HG02884 (cell line): ENCODE results near the gene BEAN1.
"Not testable (repeated sequence)": the region's sequence is repeated elsewhere in the genome, so short reads cannot be mapped to it uniquely, and the experiment has no call there.

Experiments
- ATAC-seq: cut with Tn5 transposase; IDR thresholded peaks from one replicate; pipeline ENCODE4 v1.9.1; 2021; ENCODE audit warnings: mild to moderate bottlenecking, moderate library complexity; ENCODE audit not compliant: unreplicated experiment

BEAN1 gene

DNA sequence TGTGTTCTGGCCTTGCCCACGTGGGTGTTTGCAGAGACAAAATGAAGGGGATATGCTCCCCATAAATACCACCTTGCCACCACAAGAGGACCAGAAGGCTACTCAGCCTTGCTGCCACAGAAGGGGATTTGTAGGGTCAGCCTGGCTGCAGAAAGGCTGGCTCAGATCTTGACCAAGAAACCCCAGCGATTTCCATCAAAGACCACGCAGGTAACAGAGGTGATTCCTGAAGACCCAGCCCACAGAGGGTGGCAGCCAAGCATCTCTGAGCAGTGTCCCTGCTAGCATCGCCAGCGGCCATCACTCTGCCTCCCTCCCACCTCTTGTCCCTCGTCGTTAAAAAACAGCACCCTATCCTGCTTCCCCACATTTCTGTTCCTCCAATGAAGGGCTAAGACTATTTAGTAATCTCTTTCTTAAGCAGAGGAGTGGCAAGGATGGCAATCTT, 54.9 kb downstream of the BEAN1 start:
- no peak for ATAC-seq

DNA sequence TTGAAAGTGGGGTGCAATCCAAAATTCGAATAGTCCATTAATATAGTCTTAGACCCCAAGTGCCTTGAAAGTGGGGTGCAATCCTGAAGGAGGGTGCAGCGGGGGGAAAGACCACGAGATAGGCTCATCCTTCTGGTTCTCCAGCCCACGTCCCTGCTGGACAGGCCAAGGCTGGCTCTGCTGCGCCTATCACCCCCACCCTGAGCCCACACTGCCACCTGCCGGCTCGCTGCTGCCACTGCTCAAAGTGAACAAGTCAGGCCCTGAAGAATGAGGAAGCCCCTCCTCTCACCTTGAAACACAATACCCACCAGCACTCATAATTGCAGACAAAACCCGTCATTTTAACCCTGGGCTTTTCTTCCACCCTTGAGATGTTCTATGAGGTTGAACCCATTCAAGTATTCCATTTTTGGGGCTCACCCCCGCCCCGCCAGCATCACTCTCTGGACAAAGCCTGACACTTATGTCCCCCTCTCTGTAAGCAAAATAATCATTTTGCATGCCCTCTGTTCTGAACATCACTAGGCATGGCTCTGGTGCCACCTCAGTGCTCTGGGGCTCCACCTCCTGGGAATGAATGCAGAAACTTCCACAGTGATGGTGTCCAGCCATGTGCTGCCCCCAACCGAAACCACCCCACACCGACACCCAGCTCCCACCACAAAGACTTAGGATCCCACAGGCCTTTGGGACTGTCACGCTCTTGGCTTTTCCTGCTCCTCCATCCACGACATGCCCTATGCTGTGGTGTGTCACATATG, 56.8 kb downstream of the BEAN1 start:
- ATAC-seq = peak; percentile 71

DNA sequence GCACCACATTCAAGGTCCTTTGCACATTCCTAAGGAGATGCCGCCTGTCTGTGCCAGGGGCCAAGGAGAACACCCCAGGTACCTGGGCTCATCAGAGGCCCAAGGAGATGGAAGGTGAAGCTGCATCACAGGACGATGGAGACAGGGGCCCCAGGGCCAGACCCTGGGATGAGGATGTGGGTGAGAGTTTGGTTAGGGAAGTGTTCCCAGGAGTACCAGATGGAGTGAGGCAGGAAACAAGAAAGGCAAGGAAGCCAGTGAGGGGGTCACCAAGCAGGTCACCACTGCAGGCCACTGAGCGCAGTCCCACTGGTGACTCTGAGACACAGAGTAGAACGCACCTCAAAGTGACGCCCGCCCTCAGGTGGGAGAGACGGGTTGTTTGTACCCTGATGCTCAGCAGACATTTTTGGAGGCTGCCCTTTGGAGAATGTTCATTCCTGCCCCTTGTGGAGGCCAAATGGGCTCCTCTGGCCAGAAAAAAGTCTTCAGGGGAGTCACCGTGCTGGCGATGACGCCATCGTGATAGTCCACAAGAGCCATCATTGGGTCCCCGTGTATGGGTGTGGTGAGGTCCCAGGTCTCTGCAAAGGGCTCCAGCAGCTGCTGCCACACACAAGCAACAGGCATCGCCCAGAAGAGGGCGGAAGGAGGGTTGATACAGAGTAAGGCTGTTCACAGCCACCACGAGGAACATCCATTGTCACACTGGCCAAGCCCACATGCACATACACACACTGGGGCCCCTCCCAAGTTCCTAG, 57.5 kb downstream of the BEAN1 start:
- no peak for ATAC-seq

DNA sequence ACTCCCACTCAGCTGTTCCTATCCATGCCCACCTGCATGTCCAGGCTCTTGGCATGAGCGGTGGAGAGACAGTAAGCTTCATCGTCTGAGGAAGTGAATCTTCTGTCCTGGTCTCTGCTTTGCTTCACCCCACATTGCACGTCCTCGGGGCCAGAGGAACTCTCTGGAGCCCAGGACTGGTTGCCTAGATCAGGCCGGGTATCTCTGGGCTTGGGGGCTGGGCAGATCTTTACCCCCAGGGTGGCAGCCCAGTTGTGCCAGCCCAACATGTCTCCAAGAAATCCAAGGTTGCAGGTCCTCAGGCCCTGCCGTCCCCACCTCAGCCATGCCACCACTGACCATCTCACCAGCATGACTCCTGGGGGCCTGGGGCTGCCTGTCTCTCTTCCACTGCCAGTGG, 58.3 kb downstream of the BEAN1 start:
- no peak for ATAC-seq

DNA sequence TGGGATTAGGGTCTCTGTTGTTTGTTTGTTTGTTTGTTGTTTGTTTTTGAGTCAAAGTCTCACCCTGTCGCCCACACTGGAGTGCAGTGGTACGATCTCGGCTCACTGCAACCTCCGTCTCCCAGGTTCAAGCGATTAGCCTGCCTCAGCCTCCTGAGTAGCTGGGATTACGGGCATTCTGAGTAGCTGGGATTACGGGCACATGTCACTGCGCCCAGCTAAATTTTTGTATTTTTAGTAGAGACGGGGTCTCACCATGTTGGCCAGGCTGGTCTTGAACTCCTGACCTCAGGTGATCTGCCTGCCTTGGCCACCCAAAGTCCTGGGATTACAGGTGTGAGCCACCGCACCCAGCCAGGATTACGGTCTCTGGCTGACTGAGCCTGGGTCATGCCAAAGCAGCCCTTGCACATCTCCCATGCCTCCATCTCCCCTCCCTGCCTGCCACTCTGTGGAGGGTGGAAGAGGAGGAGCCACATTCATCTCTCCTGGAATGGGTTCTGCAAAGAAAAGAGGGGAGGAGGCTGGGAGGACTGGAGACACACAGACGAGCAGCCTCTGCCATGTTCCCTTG, 59.2 kb downstream of the BEAN1 start:
- no peak for ATAC-seq

DNA sequence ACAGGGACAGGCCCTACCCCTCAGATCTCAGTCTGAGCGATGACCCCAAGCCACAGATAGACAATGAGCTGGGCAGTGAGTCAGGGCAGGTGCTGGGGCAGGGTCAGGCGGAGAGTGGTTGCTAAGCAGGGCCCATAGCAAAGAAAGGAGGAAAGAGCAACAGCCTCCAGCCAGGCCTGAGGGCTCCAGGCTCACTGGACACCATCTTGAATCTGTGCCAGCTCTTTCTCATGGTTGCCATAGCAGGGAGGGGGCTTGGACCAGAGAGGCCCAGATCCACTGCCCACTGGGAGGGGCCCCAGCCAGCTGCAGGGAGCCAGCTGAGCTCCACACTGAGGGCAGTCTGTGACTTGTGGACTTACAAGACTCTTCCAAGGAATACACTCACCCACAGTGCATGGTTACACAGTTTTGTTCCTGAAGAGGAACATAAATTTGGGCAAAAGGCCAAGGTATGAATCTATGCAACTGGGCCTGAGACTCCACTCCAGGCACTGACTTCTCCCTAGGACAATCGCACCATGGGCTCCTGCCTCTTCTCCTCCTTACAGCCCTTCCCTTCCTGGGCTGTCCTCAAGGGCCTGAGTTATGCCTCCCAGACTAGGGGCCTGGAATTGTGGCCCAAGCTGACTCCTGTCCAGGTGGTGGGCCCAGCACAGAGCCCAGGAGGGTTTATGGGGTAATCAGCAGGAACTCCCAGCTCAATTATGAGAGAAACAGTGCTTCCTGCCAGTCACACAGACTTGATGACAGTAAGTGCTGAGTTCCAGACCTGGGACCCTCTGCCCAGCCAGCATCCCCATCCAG, 59.9 kb downstream of the BEAN1 start:
- no peak for ATAC-seq

DNA sequence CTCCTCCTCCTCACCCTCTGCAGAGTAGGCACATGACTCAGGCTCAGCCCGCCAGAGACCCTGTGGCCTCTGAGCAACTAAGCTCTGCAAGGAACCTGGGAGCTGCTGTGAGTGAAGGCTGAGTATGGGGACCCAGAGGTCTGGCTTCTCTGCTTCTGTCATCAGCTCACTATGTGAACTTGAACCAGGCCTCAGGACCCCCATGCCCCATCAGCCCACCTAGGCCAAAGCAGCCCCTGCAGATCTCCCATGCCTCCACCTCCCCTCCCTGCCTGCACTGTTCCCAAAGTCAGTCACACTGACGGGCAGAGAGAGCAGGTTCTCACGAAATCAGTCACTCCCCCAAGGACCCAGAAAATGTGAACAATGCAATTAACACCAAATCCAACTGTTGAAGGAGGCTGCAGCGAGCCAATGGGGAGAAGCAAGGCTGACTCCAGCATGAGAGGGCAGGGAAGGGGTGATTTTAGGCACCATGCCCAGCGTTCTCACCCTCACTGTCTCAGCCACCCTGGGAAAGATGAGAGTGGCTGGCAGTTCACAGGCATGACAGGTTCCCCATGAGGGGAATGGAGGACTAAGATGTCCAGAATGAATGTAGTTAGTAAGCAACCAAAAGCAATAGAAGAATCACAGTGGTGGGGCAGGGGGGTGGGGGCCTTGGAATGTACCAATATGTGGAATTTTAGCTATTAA, 60.6 kb downstream of the BEAN1 start:
- no peak for ATAC-seq

DNA sequence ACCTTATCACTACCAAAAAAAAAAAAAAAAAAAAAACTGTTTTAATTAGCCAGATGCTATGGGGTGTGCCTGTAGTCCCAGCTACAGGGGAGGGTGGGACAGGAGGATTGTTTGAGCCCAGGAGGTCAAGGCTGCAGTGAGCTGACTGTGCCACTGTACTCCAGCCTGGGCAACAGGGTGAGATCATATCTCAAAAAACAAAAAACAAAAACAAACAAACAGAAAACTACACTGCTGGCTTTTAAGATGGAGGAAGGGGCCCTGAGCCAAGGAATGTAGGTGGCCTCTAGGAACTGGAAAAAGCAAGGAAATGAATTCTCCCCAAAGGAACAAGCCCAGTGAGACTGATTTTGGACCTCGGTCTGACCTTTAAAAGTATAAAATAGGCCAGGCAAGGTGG, 61.4 kb downstream of the BEAN1 start:
- ATAC-seq = no peak

DNA sequence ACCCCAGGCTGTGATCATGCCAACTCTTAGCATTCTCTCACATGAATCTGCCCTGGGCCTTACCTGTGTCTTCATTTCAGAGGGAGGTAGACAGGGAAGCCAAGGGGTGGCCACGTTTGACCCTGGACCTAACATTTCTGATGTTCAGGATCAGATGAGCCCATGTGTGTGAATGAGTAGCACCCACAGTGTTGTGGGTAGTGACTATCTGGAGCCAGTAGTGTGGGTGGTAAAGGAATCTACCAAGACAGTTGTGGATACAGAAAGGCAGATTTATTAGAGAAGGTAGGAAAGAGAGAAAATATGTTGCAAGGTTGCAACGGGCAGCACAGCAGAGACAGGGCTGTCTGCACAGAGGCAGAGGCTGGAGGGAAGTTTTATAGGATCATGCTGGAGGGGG, 62.3 kb downstream of the BEAN1 start:
- no peak for ATAC-seq

DNA sequence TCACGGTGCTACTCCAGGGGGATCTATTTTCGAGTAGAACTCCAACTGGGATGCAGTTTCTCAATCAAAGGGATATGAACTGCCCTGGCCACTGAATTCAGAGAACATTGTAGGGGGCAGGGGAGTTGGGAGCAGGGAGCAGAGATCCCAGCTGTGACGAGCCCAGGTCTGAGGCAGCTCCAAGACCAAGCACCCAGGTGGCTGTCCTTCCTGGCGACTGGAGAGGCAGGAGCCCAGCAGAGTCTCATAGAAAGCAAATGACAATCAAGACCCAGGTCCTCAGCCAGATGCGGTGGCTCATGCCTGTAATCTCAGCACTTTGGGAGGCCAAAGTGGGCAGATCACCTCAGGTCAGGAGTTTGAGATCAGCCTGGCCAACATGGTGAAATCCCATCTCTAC, 62.7 kb downstream of the BEAN1 start:
- ATAC-seq = no peak

DNA sequence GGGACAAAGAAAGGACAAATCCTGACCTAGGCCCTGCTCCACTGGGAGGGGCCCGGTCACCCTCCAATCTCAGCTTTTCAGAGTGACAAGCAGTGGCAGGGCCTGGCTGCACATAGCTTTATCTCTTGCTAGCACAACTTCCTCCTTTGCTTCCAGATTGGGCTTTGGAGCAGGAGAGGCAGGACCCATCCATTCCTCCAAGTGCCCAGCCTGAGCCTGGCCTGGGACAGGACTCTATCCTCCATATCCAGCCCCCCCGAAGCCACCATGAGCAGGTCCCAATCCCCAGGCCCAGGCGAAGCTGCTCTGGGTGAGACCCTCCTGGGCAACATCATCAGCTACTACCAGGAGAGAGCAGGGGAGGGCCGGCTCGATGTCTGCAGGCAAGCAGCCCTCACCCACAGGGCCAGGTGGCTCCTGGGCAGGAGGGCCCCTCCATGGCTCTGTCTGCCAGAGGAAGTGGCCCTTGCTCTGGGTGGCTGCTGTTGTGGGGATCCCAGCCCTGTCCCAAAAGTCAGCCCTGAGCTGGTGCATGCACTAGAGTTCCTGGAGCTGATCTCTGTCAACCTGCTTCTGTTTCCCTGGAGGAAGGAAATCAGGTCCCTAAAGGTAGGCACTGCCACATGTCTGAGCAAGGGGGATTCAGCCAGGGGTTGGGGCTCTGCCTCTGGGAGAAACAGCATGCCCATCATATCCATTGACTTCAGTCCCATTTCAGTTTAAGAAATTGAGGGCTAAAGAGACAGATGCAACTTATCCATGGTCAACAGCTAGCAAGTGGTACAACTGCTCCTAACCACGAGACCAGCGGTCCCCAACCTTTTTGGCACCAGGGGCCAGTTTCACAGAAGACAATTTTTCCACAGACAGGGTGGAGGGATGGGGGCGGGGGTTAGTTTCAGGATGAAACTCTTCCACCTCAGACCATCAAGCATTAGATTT, 64.0 kb downstream of the BEAN1 start:
- ATAC-seq = no peak

DNA sequence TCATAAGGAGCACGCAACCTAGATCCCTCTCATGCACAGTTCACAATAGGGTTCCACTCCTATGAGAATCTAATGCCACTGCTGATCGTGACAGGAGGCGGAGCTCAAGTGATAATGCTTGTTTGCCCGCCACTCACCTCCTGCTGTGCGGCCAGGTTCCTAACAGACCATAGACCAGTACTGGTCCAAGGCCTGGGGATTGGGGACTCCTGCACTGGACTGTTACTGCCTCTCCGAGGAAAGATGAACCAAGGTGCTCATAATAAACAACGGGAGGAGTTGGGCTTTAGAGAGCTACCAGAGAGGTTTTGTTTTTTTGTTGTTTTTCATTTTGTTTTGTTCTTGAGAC, 64.6 kb downstream of the BEAN1 start:
- ATAC-seq = no peak

DNA sequence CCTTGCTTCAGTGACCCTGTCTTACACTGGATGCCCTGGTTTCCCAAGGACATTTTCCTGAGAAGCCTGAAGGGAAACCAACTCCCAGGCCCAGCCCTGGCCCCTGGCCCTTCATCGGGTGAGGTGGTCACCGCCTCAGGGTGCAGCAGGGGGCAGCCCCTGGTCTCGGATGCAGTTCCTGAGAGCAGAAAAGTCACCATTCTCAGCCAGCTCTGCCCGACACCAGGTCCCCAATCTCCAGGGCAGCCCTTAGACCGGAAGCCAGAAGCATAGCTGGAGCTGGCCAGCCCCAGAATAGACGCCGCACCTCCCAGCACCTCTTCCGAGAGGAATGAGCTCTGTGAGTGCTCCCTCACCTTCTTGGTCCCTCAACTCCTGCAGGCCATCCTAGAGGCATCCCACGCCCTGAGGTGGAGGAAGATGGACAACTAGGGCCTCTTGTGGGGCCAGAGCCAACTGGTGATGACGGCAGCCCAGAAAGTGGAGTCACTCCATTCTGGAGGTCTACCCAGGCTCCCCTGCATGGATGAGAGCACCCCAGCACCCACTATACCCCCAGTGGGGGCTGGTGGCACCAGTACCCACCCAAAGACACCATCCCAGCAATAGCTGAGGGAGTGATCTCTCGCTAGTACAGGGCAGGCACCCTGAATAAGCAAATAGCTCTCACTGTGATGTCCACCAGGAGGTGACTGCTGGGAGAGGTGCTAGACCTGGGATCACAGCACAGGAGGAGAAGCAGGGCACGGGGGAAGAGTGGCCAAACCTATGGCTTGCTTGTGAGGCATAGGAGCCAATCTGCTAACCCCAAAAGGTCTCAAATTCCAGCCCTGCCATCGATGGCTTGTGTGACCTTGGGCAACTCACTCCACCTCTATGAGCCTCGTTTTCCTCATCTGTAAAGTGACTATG, 66.7 kb downstream of the BEAN1 start:
- no peak for ATAC-seq

DNA sequence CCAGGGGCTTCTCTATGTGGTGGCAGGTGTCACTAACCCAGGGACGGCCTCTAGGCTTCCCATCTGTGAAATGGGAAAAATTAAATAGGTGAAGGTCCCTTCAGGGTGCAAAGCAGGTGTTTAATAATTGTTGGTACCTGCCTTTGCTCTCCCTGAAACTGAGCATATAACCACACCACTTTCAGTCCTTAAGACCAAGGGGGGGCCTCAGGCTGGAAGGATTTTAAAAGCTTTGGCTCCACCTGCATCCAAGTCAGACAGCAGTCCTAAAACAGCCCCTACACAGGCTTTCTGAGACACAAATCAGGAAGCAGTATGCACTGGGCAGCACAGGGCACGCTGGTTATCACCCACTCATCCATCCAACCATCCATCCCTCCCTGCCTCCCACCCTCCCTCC, 67.8 kb downstream of the BEAN1 start:
- no peak for ATAC-seq

DNA sequence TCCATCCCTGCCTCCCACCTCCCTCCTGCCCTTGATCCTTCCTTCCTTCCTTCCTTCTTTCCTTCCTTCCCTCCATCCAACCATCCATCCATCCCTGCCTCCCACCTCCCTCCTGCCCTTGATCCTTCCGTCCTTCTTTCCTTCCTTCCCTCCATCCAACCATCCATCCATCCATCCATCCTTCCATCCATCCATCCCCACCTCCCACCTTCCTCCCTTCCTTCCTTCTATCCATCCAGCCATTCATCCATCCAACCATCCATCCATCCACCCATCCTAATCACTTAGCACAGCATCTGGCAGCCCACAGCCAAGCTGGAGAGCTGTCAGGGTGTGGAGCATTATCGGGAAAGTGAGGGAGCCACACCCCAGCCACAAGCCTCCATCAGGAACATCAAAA, 68.3 kb downstream of the BEAN1 start:
- ATAC-seq = no peak

DNA sequence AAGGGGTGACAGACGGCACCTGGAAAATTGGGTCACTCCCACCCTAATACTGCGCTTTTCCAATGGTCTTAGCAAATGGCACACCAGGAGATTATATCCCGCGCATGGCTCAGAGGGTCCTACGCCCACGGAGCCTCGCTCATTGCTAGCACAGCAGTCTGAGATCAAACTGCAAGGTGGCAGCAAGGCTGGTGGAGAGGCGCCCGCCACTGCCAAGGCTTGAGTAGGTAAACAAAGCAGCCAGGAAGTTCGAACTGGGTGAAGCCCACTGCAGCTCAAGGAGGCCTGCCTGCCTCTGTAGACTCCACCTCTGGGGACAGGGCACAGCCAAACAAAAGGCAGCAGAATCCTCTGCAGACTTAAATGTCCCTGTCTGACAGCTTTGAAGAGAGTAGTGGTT, 69.1 kb downstream of the BEAN1 start:
- not testable (repeated sequence) for ATAC-seq

DNA sequence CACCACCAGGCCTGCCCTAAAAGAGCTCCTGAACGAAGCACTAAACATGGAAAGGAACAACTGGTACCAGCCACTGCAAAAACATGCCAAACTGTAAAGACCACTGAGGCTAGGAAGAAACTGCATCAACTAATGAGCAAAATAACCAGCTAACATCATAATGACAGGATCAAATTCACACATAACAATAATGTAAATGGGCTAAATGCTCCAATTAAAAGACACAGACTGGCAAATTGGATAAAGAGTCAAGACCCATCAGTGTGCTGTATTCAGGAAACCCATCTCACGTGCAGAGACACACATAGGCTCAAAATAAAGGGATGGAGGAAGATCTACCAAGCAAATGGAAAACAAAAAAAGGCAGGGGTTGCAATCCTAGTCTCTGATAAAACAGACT, 70.8 kb downstream of the BEAN1 start:
- not testable (repeated sequence) for ATAC-seq

DNA sequence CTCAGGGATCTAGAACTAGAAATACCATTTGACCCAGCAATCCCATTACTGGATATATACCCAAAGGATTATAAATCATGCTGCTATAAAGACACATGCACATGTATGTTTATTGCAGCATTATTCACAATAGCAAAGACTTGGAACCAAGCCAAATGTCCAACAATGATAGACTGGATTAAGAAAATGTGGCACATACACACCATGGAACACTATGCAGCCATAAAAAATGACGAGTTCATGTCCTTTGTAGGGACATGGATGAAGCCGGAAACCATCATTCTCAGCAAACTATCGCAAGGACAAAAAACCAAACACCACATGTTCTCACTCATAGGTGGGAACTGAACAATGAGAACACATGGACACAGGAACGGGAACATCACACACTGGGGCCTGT, 74.5 kb downstream of the BEAN1 start:
- not testable (repeated sequence) for ATAC-seq
